Superior temporal gyrus (tissue), 1 donor: Measurements from ENCODE around the gene TNS2.
A peak's percentile ranks its signal among the peaks of the same experiment; 100 is the strongest.
"Not testable (repeated sequence)": the region's sequence is repeated elsewhere in the genome, so short reads cannot be mapped to it uniquely, and the experiment has no call there.

Source experiments
- DNase-seq: peaks from one replicate; pipeline ENCODE4 v3.0.0-alpha.2; 2016; ENCODE audit errors: extremely low spot score

The TNS2 gene

GRCh38 chr12:53095596-53095895, 45.7 kb downstream of the TNS2 start:
- DNase-seq = not testable (repeated sequence)

GRCh38 chr12:53096089-53096741, 46.4 kb downstream of the TNS2 start:
- peak; percentile 26 for DNase-seq

GRCh38 chr12:53096759-53097158, 46.9 kb downstream of the TNS2 start:
- no peak for DNase-seq

DNA sequence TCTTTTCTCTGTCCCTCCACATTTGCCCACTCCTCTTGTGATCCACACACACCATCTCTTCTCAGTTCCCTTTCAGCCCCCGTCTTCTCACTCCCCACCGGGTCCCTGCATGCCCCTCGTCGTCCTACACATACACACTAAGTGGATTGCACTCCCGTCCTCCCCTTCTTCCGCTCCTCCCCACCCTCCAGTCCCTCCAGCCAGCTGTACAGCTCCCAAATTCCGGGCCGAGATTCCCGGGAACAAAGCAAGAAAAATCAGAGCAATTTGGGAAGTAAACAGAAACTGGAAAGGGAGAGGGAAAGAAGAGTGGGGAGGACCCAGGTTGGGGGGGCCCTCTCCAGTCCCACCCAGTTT, 47.3 kb downstream of the TNS2 start:
- DNase-seq = no peak

DNA sequence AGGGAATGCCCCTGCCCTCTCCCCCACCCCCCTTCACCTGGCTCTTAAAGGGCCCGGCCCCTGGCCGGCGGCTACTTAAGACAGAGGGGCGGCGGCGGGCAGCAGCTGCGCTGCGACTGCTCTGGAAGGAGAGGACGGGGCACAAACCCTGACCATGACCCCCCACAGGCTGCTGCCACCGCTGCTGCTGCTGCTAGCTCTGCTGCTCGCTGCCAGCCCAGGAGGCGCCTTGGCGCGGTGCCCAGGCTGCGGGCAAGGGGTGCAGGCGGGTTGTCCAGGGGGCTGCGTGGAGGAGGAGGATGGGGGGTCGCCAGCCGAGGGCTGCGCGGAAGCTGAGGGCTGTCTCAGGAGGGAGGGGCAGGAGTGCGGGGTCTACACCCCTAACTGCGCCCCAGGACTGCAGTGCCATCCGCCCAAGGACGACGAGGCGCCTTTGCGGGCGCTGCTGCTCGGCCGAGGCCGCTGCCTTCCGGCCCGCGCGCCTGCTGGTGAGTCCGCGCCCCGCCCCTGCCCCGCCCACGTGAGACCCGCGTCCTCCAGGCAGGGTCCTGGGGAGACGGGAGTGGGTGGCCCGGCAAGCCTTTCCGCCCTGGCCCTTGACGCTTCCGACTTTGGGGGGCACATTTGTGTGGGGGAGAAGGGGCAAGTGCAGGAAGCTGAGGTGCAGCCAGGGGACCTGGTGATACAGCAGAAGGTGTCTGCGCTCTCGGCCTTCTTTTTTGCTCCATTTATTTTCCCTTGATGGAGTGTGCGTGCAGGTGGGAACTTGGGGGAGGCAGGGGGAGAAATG, 47.9 kb downstream of the TNS2 start, which contains the start of gene IGFBP6:
Gene IGFBP6 (plus strand): TSS at position 104 of the 790 bp plus-strand sequence. CDS start 51 bp downstream, at position 155.
- DNase-seq = no peak

DNA sequence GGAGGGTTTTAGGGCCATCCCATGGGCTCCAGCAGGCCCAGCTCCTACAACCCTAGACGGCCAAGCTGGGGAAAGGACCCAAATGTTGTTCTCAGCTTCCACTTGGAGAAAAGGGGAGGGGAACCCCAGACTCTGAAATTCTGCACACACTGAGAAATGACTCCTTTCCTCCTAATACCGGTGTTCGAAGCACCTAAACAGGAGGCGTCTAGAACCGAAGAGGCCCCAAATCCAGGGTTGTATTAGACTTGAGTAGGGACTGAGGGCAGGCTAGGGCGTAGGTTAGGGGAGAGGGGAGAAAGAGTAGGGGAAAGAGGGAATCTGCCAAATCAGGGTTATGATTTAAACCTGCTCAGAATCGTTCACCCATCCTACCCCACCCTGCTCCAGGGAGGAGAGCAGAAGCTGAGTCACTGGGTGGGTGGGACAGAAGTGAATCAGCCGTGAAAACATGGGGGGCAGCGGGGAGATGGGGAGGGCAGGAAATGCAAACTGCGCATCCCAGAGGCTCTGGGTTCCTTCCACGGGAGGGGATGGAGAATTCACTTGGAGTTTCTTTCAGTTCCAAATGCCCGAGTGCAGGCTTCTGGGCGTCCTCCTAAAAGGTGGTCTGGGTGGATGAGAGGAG, 48.6 kb downstream of the TNS2 start:
- peak; percentile 20 for DNase-seq

DNA sequence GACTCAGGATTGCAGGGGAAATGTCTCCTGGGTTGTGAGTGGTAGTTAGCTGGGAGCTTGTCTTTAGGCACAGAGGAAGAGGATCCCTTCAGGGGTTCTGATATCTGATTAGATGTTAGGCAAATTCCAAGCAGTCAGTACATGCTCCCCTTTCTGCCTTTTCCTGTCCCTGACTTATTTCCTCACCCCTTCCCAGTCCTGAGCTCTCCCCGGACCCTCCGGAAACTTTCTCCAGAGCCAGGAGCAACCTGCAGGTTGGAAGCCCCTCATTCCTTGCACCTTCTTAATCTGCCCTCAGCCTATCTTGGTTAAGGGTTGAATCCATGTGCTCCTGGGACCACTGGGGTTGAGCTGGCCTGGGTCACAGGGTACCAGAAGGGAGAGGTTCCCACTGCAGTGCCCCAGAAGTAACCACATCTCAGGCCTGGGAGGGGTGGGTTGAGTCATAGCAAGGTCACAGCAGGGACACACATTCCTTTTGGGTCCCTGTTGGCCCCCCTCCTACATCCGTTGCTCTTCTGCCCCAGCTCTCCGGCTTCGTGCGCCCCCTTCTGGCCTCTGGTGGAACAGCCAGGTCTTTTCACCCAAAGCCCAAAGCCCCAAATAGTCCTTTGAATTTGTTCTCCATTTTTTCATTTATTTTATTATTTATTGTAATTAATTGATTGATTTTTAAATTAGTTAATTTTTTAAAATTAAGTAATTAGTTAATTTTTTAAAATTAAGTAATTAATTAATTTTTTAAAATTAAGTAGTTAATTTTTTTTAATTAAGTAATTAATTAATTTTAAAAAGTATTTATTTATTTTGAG, 49.4 kb downstream of the TNS2 start:
- peak; percentile 87 for DNase-seq

DNA sequence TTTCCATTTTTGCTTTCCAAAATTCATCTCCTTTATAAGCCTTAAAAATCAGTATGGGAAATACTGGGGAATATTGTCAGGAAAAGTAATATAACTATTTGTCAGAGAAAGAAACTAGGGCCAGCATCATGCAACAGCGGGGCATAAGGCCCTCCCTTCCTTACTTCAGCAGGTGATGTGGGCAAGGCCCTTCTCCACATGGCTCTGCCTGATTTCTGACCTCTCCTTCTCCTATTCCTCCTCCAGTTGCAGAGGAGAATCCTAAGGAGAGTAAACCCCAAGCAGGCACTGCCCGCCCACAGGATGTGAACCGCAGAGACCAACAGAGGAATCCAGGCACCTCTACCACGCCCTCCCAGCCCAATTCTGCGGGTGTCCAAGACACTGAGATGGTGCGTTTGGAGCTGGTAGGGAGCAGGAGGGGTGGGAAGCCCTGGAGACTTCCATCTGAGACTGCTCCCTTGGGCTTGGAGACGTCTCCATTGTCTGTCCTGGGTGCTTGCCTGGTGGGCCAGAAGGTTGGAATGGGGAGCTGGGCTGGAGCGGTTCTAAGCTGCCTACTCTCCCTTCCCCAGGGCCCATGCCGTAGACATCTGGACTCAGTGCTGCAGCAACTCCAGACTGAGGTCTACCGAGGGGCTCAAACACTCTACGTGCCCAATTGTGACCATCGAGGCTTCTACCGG, 50.7 kb downstream of the TNS2 start:
- DNase-seq = no peak

GRCh38 chr12:53101266-53101665, 51.4 kb downstream of the TNS2 start:
- DNase-seq = no peak

DNA sequence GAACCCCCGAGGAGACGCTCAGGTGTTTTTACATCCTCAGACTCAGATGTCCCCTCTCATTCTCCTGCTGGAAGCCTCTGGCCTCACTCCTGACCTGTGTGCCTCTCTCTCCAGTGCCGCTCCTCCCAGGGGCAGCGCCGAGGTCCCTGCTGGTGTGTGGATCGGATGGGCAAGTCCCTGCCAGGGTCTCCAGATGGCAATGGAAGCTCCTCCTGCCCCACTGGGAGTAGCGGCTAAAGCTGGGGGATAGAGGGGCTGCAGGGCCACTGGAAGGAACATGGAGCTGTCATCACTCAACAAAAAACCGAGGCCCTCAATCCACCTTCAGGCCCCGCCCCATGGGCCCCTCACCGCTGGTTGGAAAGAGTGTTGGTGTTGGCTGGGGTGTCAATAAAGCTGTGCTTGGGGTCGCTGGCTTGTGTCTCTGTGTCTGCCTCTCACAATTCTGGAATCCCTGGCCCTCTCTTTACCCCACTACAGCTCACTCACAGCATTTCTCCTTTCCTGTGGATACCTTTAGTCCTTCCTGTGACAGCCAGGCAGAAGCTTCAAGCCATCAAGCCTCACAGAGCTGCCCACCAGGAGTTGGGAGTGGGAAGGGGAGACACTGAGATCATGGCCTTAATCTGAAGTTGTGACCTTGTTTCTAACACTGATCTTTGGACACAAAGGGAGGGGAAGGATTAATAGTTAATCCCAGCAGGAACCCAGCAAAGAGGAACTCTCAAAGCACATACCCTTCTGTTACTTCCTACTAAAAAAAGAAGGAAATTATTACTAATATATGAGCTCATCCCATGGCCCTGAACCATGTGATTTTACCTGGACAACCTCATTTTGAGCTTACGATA, 52.3 kb downstream of the TNS2 start:
- no peak for DNase-seq

GRCh38 chr12:53102883-53103807, 53.3 kb downstream of the TNS2 start, which contains the start of gene SOAT2:
TSS of gene SOAT2 (plus strand) at chr12:53103486. CDS start at chr12:53103578, 92 bp downstream.
- no peak for DNase-seq

DNA sequence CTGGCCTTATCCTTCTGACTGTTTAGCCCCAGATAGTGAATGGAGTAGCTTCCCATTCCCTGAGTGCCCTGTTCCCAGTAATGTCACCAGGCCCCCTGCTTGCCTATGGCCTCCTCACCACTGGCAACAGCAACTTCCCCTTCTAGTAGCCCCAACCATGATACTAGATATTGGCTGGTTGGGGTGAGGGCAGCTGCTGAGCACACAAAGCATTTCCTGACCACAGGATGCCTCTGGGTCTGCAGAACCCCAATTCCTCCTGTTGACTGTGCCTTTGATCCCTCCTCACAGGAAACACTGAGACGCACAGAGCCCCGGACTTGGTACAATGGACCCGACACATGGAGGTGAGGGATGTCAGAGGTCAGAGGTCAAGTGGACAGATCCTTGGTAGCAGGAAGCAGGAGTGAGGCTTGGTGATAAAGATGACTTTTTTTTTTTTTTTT, 54.0 kb downstream of the TNS2 start:
- DNase-seq = no peak

DNA sequence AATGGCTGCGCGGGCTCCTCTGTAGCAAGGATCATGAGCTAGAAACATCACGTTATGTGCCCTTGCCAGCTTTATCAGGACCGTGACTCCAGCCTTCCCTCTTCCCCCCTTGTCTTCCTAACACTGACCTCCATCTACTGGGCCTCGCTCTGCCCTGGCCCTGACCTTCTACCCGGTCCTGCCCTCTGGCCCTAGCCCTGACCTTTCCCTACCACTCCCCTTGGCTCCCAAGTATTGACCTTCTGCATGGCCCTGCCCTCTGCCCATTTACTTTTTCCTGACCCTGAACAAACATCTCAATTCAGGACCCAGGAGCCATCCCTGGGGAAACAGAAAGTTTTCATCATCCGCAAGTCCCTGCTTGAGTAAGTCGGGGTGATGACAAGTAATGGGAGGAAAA, 55.4 kb downstream of the TNS2 start:
- DNase-seq = no peak

DNA sequence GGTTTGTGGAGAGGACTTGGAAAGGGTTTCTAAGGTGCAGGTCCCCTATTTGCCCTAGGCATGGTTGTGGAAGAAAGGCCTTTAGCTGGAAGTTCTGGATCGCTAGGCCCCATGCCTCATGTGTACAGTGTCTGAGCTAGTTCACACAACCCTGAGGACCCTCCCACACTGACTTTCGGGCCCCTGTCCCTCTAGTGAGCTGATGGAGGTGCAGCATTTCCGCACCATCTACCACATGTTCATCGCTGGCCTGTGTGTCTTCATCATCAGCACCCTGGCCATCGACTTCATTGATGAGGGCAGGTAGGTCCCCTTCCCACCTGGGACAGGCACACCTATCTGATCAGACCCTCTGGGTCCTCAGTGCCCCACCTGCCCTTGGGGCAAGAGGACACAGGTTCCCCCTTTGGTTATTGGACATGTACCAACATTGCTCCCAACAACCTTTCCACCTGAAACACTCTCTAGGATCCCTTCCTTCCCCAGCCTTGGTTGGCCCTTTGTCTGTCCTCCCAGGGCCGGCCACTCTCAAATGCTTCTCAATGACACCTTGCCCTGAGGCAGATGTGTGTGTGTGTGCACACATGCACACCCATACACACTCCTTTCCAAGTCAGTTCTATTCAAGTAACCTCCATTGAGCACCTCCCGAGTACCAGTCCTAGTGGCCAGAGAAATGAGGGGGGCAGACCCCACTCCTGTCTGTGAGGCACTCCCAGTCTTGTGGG, 56.0 kb downstream of the TNS2 start:
- no peak for DNase-seq

DNA sequence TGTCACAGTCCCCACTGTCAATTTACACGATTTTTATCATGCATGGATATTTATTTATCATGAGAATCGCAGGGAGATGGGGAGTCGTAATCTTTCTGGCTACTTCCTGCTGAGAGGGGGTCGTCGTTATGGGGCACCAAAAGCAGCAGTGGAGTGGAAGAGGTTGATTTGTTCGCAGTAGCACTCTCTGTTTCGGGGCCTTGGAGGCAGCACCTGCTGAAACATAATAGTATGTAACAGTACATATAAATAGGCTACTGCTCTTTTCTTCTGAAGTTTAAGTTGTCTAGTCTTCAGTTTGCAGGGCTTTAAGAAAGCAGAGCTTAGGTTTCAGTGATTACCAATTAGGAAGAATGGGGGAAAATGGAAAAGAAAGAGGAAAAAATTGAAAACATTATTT, 57.3 kb downstream of the TNS2 start:
- no peak for DNase-seq

DNA sequence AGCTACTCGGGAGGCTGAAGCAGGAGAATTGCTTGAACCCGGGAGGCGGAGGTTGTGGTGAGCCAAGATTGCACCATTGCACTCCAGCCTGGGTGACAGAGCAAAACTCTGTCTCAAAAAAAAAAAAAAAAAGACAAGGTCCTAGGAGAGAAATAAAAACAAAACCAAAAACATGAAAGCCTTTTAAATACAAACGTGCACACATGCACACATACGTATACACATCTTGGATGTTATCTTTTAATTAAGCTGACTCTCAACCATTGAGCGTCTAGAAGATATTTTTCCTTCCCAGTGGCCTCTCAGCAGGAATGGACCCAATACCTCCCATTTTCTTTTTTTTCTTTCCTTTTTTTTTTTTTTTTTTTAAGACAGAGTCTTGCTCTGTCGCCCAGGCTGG, 62.6 kb downstream of the TNS2 start:
- not testable (repeated sequence) for DNase-seq

- no peak for DNase-seq
Measured at GRCh38 chr12:53113136-53113705, 63.4 kb downstream of the TNS2 start.

- DNase-seq = no peak
Measured at GRCh38 chr12:53113951-53114350, 64.1 kb downstream of the TNS2 start.
